ENCODE results near the gene HABP2.

Gene HABP2

GRCh38 chr10:113552701-113553100 is at the start of gene HABP2:
TSS of gene HABP2 (plus strand) at chr10:113553053. CDS start at chr10:113553122, 69 bp downstream.
- no peak for DNase-seq (ENCODE audit: low read depth, low spot score)

GRCh38 chr10:113503930-113504329 is 48.9 kb upstream of the HABP2 start:
- no peak for DNase-seq (ENCODE audit: low read depth, low spot score)

- DNase-seq (ENCODE audit: low read depth, low spot score): no peak
Observed at GRCh38 chr10:113504423-113504822, 48.4 kb upstream of the HABP2 start.

GRCh38 chr10:113506476-113506875 is 46.4 kb upstream of the HABP2 start:
- no peak for DNase-seq (ENCODE audit: low read depth, low spot score)

GRCh38 chr10:113511419-113511818 is 41.4 kb upstream of the HABP2 start:
- DNase-seq (ENCODE audit: low read depth, low spot score): no peak

- no peak for DNase-seq (ENCODE audit: low read depth, low spot score)
Observed at GRCh38 chr10:113515161-113515560, 37.7 kb upstream of the HABP2 start.

GRCh38 chr10:113515601-113516000 is 37.3 kb upstream of the HABP2 start:
- DNase-seq (ENCODE audit: low read depth, low spot score): peak; percentile 63

- DNase-seq (ENCODE audit: low read depth, low spot score): no peak
Observed at GRCh38 chr10:113516061-113516460, 36.8 kb upstream of the HABP2 start.

- no peak for DNase-seq (ENCODE audit: low read depth, low spot score)
Observed at GRCh38 chr10:113517165-113517900, 35.5 kb upstream of the HABP2 start.

- DNase-seq (ENCODE audit: low read depth, low spot score): no peak
Observed at GRCh38 chr10:113517901-113518260, 35.0 kb upstream of the HABP2 start.

GRCh38 chr10:113518415-113518814 is 34.4 kb upstream of the HABP2 start:
- no peak for DNase-seq (ENCODE audit: low read depth, low spot score)

GRCh38 chr10:113518816-113519591 is 33.8 kb upstream of the HABP2 start:
- no peak for DNase-seq (ENCODE audit: low read depth, low spot score)

- DNase-seq (ENCODE audit: low read depth, low spot score): no peak
Observed at GRCh38 chr10:113519681-113520115, 33.2 kb upstream of the HABP2 start.

GRCh38 chr10:113520261-113520660 is 32.6 kb upstream of the HABP2 start:
- no peak for DNase-seq (ENCODE audit: low read depth, low spot score)

- peak; percentile 40 for DNase-seq (ENCODE audit: low read depth, low spot score)
Observed at GRCh38 chr10:113520690-113521474, 32.0 kb upstream of the HABP2 start.

GRCh38 chr10:113521475-113521795 is 31.4 kb upstream of the HABP2 start:
- DNase-seq (ENCODE audit: low read depth, low spot score): no peak

GRCh38 chr10:113522460-113522859 is 30.4 kb upstream of the HABP2 start:
- no peak for DNase-seq (ENCODE audit: low read depth, low spot score)

GRCh38 chr10:113523071-113523470 is 29.8 kb upstream of the HABP2 start:
- no peak for DNase-seq (ENCODE audit: low read depth, low spot score)

GRCh38 chr10:113523628-113524027 is 29.2 kb upstream of the HABP2 start:
- DNase-seq (ENCODE audit: low read depth, low spot score): no peak

GRCh38 chr10:113524120-113524519 is 28.7 kb upstream of the HABP2 start:
- DNase-seq (ENCODE audit: low read depth, low spot score): no peak

GRCh38 chr10:113524539-113525490 is 28.0 kb upstream of the HABP2 start:
- no peak for DNase-seq (ENCODE audit: low read depth, low spot score)

Data from smooth muscle cell of the brain vasculature (primary cell).